ENCODE results near the gene MBNL3. TPM values are rescaled to one million over a fixed set of nuclear protein-coding genes. Genes with fewer than 3 reads are reported as not detected.
A peak's percentile ranks its signal among the peaks of the same experiment; 100 is the strongest.

Gene MBNL3
- total RNA-seq, 2 experiments from 2014 or later = 28.6 to 33.0 TPM

GRCh38 chrX:132488180-132488705, 595 bp downstream of the MBNL3 start:
- Mint-ChIP-seq H3K4me3 (peak overlapping the region; percentile 95), H3K9me3 (no peaks in the 10 kb centered on the region), H3K27ac (peak overlapping the region; percentile 97), H3K36me3 (peaks cover 5% of the 10 kb centered on the region), H3K27me3 (no peaks in the 10 kb centered on the region), H3K4me1 (peaks cover 43% of the 10 kb centered on the region)
- peak; percentile 23 for DNase-seq

GRCh38 chrX:132486599-132487178, 2.1 kb downstream of the MBNL3 start:
- H3K4me1 Mint-ChIP-seq = peaks cover 47% of the 10 kb centered on the region
- H3K27me3 Mint-ChIP-seq = no peaks in the 10 kb centered on the region
- H3K36me3 Mint-ChIP-seq = peaks cover 5% of the 10 kb centered on the region
- DNase-seq = no peak
- H3K4me3 Mint-ChIP-seq = peak overlapping the region; percentile 55
- H3K9me3 Mint-ChIP-seq = no peaks in the 10 kb centered on the region
- peak overlapping the region; percentile 16 for H3K27ac Mint-ChIP-seq

- no peaks in the 10 kb centered on the region for H3K9me3 Mint-ChIP-seq
- H3K27me3 Mint-ChIP-seq = no peaks in the 10 kb centered on the region
- H3K36me3 Mint-ChIP-seq = peaks cover 5% of the 10 kb centered on the region
- H3K4me3 Mint-ChIP-seq = no peak overlapping the region
- H3K27ac Mint-ChIP-seq = no peak overlapping the region
- H3K4me1 Mint-ChIP-seq = peaks cover 57% of the 10 kb centered on the region
- DNase-seq = no peak
Measured at GRCh38 chrX:132483951-132484350, 4.9 kb downstream of the MBNL3 start.

- Mint-ChIP-seq H3K27me3 (no peaks in the 10 kb centered on the region), H3K27ac (peak overlapping the region; percentile 16), H3K9me3 (no peaks in the 10 kb centered on the region), H3K36me3 (peaks cover 5% of the 10 kb centered on the region), H3K4me1 (peaks cover 57% of the 10 kb centered on the region), H3K4me3 (no peak overlapping the region)
- no peak for DNase-seq
Measured at GRCh38 chrX:132483488-132483887, 5.3 kb downstream of the MBNL3 start.

GRCh38 chrX:132482632-132483031, 6.2 kb downstream of the MBNL3 start:
- H3K9me3 Mint-ChIP-seq = no peaks in the 10 kb centered on the region
- H3K27ac Mint-ChIP-seq = no peak overlapping the region
- H3K4me3 Mint-ChIP-seq = no peak overlapping the region
- DNase-seq = no peak
- peaks cover 5% of the 10 kb centered on the region for H3K36me3 Mint-ChIP-seq
- H3K27me3 Mint-ChIP-seq = no peaks in the 10 kb centered on the region
- peaks cover 54% of the 10 kb centered on the region for H3K4me1 Mint-ChIP-seq

GRCh38 chrX:132481449-132481848, 7.4 kb downstream of the MBNL3 start:
- Mint-ChIP-seq H3K27me3 (no peaks in the 10 kb centered on the region), H3K36me3 (peaks cover 1% of the 10 kb centered on the region), H3K27ac (peak overlapping the region; percentile 96), H3K4me3 (no peak overlapping the region), H3K9me3 (no peaks in the 10 kb centered on the region), H3K4me1 (peaks cover 49% of the 10 kb centered on the region)
- DNase-seq = no peak

- peaks cover 47% of the 10 kb centered on the region for H3K4me1 Mint-ChIP-seq
- peak overlapping the region; percentile 96 for H3K27ac Mint-ChIP-seq
- peak overlapping the region; percentile 71 for H3K4me3 Mint-ChIP-seq
- peak; percentile 15 for DNase-seq
- no peaks in the 10 kb centered on the region for H3K27me3 Mint-ChIP-seq
- H3K36me3 Mint-ChIP-seq = peaks cover 1% of the 10 kb centered on the region
- H3K9me3 Mint-ChIP-seq = no peaks in the 10 kb centered on the region
Measured at GRCh38 chrX:132480581-132481203, 8.1 kb downstream of the MBNL3 start.

GRCh38 chrX:132474544-132475248, 14.1 kb downstream of the MBNL3 start:
- no peaks in the 10 kb centered on the region for H3K27me3 Mint-ChIP-seq
- peaks cover 20% of the 10 kb centered on the region for H3K4me1 Mint-ChIP-seq
- H3K4me3 Mint-ChIP-seq = peak overlapping the region; percentile 40
- DNase-seq = no peak
- no peaks in the 10 kb centered on the region for H3K9me3 Mint-ChIP-seq
- peak overlapping the region; percentile 76 for H3K27ac Mint-ChIP-seq
- peaks cover 5% of the 10 kb centered on the region for H3K36me3 Mint-ChIP-seq

- DNase-seq = no peak
- Mint-ChIP-seq H3K9me3 (no peaks in the 10 kb centered on the region), H3K36me3 (peaks cover 5% of the 10 kb centered on the region), H3K27me3 (no peaks in the 10 kb centered on the region), H3K4me1 (peaks cover 19% of the 10 kb centered on the region), H3K27ac (no peak overlapping the region), H3K4me3 (no peak overlapping the region)
Measured at GRCh38 chrX:132472397-132472796, 16.4 kb downstream of the MBNL3 start.

GRCh38 chrX:132470831-132471230, 18.0 kb downstream of the MBNL3 start:
- H3K9me3 Mint-ChIP-seq = no peaks in the 10 kb centered on the region
- H3K27me3 Mint-ChIP-seq = no peaks in the 10 kb centered on the region
- peaks cover 15% of the 10 kb centered on the region for H3K4me1 Mint-ChIP-seq
- DNase-seq = no peak
- H3K36me3 Mint-ChIP-seq = peaks cover 5% of the 10 kb centered on the region
- no peak overlapping the region for H3K27ac Mint-ChIP-seq
- no peak overlapping the region for H3K4me3 Mint-ChIP-seq

- H3K27ac Mint-ChIP-seq = no peak overlapping the region
- H3K4me1 Mint-ChIP-seq = peaks cover 10% of the 10 kb centered on the region
Measured at GRCh38 chrX:132470179-132470578, 18.7 kb downstream of the MBNL3 start.

GRCh38 chrX:132468454-132468853, 20.4 kb downstream of the MBNL3 start:
- no peak for DNase-seq
- H3K4me1 Mint-ChIP-seq = no peaks in the 10 kb centered on the region
- H3K27me3 Mint-ChIP-seq = no peaks in the 10 kb centered on the region
- H3K4me3 Mint-ChIP-seq = no peak overlapping the region
- no peaks in the 10 kb centered on the region for H3K9me3 Mint-ChIP-seq
- peaks cover 3% of the 10 kb centered on the region for H3K36me3 Mint-ChIP-seq
- no peak overlapping the region for H3K27ac Mint-ChIP-seq

More at GRCh38 chrX:132470179-132470578, 18.7 kb downstream of the MBNL3 start:
- no peak overlapping the region for H3K4me3 Mint-ChIP-seq
- no peaks in the 10 kb centered on the region for H3K27me3 Mint-ChIP-seq
- H3K9me3 Mint-ChIP-seq = no peaks in the 10 kb centered on the region
- peaks cover 5% of the 10 kb centered on the region for H3K36me3 Mint-ChIP-seq
- no peak for DNase-seq

- Mint-ChIP-seq H3K27me3 (no peaks in the 10 kb centered on the region), H3K9me3 (no peaks in the 10 kb centered on the region), H3K4me3 (no peak overlapping the region), H3K4me1 (no peaks in the 10 kb centered on the region), H3K27ac (no peak overlapping the region), H3K36me3 (peaks cover 3% of the 10 kb centered on the region)
- no peak for DNase-seq
Measured at GRCh38 chrX:132467989-132468388, 20.8 kb downstream of the MBNL3 start.

GRCh38 chrX:132467026-132467425, 21.8 kb downstream of the MBNL3 start:
- no peaks in the 10 kb centered on the region for H3K27me3 Mint-ChIP-seq
- H3K9me3 Mint-ChIP-seq = no peaks in the 10 kb centered on the region
- H3K36me3 Mint-ChIP-seq = peaks cover 3% of the 10 kb centered on the region
- DNase-seq = no peak
- peaks cover 3% of the 10 kb centered on the region for H3K4me1 Mint-ChIP-seq
- H3K27ac Mint-ChIP-seq = no peak overlapping the region
- no peak overlapping the region for H3K4me3 Mint-ChIP-seq

- no peaks in the 10 kb centered on the region for H3K9me3 Mint-ChIP-seq
- no peaks in the 10 kb centered on the region for H3K27me3 Mint-ChIP-seq
- no peak for DNase-seq
- no peak overlapping the region for H3K4me3 Mint-ChIP-seq
- no peak overlapping the region for H3K27ac Mint-ChIP-seq
- H3K36me3 Mint-ChIP-seq = peaks cover 7% of the 10 kb centered on the region
- peaks cover 4% of the 10 kb centered on the region for H3K4me1 Mint-ChIP-seq
Measured at GRCh38 chrX:132463411-132463810, 25.4 kb downstream of the MBNL3 start.

Data from activated naive CD8-positive, alpha-beta T cell treated with anti-CD3 and anti-CD28 coated beads for 36 hours (primary cell).